GM21390 (cell line): ENCODE measurements around the gene TWSG1.
"Not testable (repeated sequence)": the region's sequence is repeated elsewhere in the genome, so short reads cannot be mapped to it uniquely, and the experiment has no call there.

Experiments used
- ATAC-seq: cut with Tn5 transposase; IDR thresholded peaks from one replicate; pipeline ENCODE4 v1.9.1; 2021; ENCODE audit not compliant: unreplicated experiment

Gene TWSG1

DNA sequence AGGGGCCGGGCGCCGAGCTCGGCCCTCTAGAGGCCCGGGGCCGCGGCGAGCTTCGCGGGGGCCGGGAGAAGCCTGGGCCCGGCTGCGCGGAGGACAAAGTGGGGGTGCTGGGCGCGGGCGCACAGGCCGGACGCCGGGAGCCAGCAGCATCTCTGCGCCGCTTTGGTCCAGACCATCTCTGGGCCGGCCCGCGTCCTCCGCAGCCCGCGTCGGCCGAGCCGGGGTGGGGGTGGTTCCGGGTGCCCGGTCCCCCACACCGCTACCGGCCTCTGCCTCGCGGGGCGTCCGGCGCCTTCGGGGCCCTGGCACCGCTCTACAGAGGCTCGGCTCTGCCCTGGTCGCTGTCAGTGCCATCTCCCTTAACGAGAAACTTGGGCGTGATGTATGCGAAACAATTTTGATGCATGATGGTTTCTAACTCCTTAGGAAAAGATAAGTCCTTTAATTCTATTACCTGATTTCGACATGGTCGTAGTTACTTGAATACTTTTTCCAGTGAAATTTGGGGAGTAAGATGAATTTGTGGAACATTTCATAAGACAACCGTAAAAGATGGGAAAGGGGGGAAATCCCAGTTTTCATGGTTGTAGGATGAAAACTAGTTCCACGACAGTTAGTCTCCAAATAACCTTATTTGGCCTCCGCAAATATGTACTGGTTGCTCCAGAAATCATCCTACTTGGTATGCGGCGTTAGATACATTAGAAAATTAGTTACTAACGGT, 562 bp downstream of the TWSG1 start:
- ATAC-seq, result peak; percentile 38

GRCh38 chr18:9335697-9336045, 1.1 kb downstream of the TWSG1 start:
- ATAC-seq, result no peak

DNA sequence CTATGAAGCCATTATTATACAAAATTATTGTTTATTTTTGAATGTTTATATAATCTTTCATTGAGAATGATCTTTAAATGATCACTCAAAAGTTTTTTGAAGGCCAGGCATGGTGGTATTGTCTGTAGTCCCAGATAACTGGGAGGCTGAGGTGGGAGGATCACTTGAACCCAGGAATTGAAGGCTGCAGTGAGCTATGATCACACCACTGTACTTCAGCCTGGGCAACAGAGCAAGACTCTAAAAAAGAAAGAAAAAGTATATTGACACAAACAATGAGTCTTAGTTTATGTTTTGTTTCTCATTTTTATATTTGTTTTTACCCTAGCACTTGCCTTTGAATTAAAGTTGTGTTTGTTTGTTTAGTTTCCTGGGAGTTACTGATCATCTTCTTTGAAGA, 2.3 kb downstream of the TWSG1 start:
- no peak for ATAC-seq

DNA sequence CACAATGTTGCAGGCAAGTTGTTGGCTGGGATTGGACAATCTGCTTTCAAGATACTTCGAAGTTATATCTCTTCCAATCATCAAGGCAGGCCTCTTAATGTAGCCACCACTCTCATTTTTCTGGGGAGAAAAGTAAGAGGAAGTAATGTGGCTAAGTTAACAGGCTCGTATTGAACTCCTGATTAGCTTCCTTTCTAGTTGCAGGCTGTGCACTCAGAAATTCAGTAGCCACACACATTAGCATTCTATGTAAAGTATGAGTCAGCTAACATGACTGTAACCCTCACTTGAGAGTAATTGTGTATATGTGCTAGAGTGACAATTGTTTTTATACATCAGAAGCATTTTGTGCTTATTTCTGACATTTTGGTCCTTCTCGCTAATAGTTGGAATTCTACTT, 3.3 kb downstream of the TWSG1 start:
- ATAC-seq, result no peak

DNA sequence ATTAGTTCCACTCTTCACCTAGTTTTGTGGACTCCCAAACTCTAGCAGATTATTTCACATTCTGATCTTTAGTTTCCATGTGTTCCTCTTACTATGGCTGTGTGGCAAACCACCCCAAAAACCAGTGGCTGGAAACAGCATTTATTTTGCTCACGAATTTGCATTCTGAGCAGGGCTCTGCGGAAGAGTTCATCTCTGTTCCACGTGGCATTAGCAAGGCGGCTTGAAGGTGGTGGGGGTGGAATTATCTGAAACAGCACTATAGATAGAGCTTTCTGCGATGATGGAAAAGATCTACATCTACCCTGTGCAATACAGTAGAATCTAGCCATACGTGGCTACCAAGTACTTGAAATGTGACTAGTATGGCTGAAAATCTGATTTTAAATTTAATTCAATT, 5.9 kb downstream of the TWSG1 start:
- ATAC-seq, result no peak

GRCh38 chr18:9343577-9343976, 9.0 kb downstream of the TWSG1 start:
- ATAC-seq, result no peak

DNA sequence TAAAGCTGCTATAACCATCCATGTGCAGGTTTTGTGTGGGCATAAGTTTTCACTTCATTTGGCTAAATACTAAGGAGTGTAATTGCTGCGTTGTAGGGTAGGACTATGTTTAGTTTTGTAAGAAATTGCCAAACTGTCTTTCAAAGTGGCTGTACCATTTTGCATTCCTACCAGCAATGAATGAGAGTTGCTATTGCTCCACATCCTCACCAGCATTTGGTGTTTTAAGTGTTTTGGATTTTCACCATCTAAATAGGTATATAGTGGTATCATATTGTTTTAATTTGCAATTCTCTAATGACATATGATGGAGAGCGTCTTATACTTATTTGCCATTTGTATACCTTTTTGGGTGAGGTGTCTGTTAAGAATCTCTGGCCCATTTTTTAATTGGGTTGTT, 12.2 kb downstream of the TWSG1 start:
- ATAC-seq, result no peak

- ATAC-seq, result no peak
Observed at GRCh38 chr18:9348079-9348671, 13.6 kb downstream of the TWSG1 start.

GRCh38 chr18:9348766-9349165, 14.2 kb downstream of the TWSG1 start:
- no peak for ATAC-seq

- ATAC-seq, result peak; percentile 89
Observed at GRCh38 chr18:9353596-9353995, 19.0 kb downstream of the TWSG1 start.

DNA sequence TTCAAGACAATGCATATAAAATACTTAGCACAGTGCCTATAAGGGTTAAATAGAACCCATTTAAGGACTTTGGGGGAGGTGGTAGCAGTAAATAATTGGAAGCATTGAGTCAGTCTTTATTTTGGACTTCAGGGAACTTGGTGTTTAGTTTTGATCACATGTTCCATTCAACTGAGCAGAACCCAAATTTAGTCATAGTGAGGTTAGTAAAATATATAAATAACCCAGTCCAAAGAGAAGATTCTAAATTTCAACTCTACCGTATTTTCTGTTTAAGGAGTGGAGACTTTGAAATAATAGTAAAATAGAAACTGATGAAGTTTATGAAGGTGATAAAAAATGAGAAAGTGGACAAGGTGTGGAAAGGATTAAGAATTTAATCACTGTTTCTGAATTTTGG, 19.7 kb downstream of the TWSG1 start:
- ATAC-seq, result no peak

- ATAC-seq, result no peak
Observed at GRCh38 chr18:9356976-9357375, 22.4 kb downstream of the TWSG1 start.

DNA sequence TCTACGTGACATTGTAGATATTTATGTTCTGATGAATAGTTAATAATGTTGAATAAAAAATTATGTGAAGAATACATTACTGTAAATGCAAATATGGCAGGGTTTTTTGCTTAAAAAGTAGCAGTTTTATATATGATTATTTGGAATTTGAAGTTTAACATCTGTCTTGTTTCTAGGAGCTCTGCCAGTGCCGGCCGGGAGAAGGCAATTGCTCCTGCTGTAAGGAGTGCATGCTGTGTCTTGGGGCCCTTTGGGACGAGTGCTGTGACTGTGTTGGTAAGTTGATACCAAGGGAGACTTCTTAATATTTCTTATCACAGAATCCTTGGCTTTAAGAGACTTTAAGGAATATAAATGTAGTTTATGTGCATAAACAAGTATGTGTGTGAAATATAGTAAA, 25.2 kb downstream of the TWSG1 start:
- ATAC-seq, result no peak

GRCh38 chr18:9361191-9361590, 26.6 kb downstream of the TWSG1 start:
- ATAC-seq, result no peak

DNA sequence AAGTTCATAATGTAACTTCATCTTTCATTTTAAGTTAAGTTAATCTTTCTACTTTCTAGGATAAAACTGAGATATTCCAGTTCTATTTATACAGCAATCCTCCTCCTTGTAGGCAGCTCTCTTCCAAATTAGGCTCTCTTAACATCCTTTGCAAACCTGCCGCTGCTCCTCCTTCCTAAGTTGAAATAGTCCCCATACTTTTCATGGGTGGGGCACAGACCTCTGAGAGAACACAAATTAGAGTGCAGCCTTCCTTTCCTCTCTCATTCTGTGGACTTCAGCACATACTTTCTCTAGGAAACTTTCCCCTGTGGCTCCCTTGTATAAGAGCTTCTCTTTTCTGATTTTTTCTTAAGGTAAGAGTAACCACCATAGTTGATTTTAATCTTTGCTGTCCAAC, 28.3 kb downstream of the TWSG1 start:
- ATAC-seq, result no peak

DNA sequence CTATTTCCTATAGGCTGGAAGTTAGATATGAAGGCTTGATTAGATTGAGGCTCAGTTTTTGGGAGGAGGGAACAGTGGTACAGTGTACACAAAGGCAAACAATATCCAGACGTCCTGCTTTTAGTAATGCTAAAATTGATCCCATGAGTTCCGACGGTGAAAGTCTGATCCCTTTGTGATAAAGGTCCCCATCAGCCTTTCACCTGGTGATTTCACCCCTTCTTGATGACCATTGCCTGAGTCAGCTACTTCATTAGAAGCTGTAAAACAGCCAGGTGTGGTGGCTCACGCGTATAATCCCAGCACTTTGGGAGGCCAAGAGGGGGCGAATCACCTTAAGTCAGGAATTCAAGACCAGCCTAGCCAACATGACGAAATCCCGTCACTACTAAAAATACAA, 29.7 kb downstream of the TWSG1 start:
- ATAC-seq, result no peak

- no peak for ATAC-seq
Observed at GRCh38 chr18:9365406-9365805, 30.8 kb downstream of the TWSG1 start.

GRCh38 chr18:9366126-9366714, 31.6 kb downstream of the TWSG1 start:
- ATAC-seq, result no peak

- not testable (repeated sequence) for ATAC-seq
Observed at GRCh38 chr18:9373254-9373653, 38.7 kb downstream of the TWSG1 start.

DNA sequence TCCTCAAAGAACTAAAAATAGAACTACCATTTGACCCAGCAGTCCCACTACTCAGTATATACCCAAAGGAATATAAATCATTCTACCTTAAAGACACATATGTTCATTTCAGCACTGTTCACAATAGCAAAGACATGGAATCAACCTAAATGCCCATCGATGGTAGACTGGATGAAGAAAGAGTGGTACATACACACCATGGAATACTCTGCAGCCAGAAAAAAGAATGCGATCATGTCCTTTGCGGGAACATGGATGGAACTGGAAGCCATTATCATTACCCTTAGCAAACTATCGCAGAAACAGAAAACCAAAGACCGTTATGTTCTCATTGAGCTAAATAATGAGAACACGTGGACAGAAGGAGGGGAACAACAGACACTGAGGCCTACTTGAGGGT, 44.5 kb downstream of the TWSG1 start:
- no peak for ATAC-seq

- ATAC-seq, result no peak
Observed at GRCh38 chr18:9380101-9380500, 45.5 kb downstream of the TWSG1 start.

DNA sequence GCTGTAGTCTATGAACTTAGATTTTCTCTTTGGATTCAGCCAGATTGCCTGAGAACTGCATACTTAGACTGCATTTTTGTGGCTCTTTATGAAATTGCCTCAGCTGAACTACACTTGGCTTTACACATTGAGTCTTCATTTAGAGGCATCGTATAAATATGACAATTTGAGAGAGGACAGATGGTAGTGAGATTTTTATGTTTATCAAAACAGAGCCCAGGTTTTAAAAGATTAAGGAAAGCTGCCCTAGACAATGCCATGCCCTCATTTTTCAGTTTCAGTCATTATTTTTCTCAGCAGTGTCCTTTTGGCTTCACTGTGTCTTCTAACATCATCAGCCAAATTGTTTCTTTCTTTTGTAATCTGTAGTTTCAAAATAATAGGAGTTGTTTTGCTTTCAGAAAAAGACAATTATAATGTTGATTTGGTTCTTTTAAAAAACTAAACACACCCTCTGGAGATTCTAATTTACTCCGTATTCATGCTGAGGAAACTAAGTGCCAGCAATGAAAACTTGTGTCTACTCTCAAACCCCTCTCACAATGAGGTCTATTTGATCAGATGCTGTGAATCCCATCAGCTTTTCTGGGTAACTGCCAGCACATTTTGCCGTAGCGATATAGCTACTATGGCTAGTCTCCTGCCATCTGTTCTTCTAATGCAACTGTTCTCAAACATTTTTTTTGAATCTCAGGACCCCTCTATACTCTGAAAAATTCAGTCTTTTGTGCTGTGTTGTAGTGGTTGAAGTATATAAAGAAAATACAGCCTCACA, 46.2 kb downstream of the TWSG1 start:
- no peak for ATAC-seq
